Upper lobe of right lung (tissue), 1 donor: ENCODE data around the gene POLR2H. TPM values are rescaled to one million over a fixed set of nuclear protein-coding genes. Genes with fewer than 3 reads are reported as not detected.

Experiments used
- ATAC-seq: fragments of 200-7000 bp; cut with Tn5 transposase; one replicate; pipeline ENCODE4 v1.9.1; 2020; ENCODE audit warnings: mild to moderate bottlenecking, moderate library complexity
- DNase-seq: peaks from one replicate; pipeline ENCODE4 v3.0.0-alpha.2; 2020
- H3K27ac ChIP-seq: fragments of 200-600 bp; one replicate; pipeline ENCODE4 v1.8.0; 2022
- H3K27me3 ChIP-seq: fragments of 200-600 bp; one replicate; pipeline ENCODE4 v1.8.0; 2022; ENCODE audit warnings: mild to moderate bottlenecking
- H3K36me3 ChIP-seq: fragments of 200-600 bp; one replicate; pipeline ENCODE4 v1.8.0; 2022
- H3K4me1 ChIP-seq: fragments of 200-600 bp; one replicate; pipeline ENCODE4 v1.8.0; 2022
- H3K4me3 ChIP-seq: fragments of 200-600 bp; one replicate; pipeline ENCODE4 v1.8.0; 2022; ENCODE audit warnings: mild to moderate bottlenecking
- H3K9me3 ChIP-seq: fragments of 200-600 bp; one replicate; pipeline ENCODE4 v1.8.0; 2022
- intact Hi-C: fragments of 100-400 bp; cut with DNase I; formaldehyde crosslinking; loops from one replicate; pipeline ENCODE4 v1.11.0; 2022
- total RNA-seq: library from RNA; stranded (reverse); fragmentation: NEBNext Ultra II Directional; extraction: Animal tissue kit (Norgen Biotek cat#: 25700); gene quantifications from one replicate; pipeline ENCODE4 v1.2.1, GENCODE V29; 2021
- TF ChIP-seq, protein P1 (sequence below): fragments of 200-600 bp; IDR thresholded peaks from one replicate; pipeline ENCODE4 v1.8.0; 2022; ENCODE audit warnings: antibody characterized with exemption
- donor health status: DM: no; HTN: yes; CAD: no; lungs with severe emphysema.

POLR2H gene
- total RNA-seq, 1 donor from 2014 or later = 63.2 TPM

DNA sequence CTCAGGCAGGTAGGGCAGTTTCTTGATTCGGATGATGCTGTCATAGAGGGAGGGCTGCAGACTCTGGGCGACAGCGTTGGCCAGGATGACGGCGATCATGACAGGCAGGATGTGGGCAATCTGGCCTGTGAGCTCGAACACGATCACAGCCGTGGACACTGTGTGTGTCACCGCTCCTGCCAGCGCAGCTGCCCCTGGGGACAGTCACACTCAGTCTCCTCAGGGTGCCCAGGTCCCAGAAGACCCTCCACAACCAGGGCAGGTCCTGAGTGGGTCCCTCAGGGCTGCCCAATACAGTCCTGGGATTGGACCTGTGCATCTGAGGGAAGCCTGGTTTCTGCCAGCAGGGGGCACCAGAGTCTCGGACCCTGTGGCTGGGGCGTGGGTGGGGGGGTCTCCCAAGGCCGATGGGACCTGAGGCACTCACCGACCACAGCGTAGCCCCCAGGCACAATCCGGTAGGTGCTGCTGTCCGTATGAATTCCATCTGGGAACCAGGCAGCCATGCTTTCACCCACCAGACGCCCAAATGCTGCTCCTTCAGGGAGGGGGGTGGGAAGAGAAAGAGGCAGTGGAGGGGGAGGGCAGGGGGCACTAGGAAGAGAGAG is 7.3 kb upstream of the POLR2H start:
- intact Hi-C loops = no loop called here
- DNase-seq = peak; percentile 79
- H3K9me3 ChIP-seq = no peaks in the 10 kb centered on the region
- H3K4me1 ChIP-seq = no peaks in the 10 kb centered on the region
- H3K36me3 ChIP-seq = no peaks in the 10 kb centered on the region
- TF ChIP-seq, protein P1, sequence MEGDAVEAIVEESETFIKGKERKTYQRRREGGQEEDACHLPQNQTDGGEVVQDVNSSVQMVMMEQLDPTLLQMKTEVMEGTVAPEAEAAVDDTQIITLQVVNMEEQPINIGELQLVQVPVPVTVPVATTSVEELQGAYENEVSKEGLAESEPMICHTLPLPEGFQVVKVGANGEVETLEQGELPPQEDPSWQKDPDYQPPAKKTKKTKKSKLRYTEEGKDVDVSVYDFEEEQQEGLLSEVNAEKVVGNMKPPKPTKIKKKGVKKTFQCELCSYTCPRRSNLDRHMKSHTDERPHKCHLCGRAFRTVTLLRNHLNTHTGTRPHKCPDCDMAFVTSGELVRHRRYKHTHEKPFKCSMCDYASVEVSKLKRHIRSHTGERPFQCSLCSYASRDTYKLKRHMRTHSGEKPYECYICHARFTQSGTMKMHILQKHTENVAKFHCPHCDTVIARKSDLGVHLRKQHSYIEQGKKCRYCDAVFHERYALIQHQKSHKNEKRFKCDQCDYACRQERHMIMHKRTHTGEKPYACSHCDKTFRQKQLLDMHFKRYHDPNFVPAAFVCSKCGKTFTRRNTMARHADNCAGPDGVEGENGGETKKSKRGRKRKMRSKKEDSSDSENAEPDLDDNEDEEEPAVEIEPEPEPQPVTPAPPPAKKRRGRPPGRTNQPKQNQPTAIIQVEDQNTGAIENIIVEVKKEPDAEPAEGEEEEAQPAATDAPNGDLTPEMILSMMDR = peak; percentile 67
- peak; percentile 70 for ATAC-seq
- no peaks in the 10 kb centered on the region for H3K27me3 ChIP-seq
- H3K27ac ChIP-seq = no peak overlapping the region
- H3K4me3 ChIP-seq = no peak overlapping the region

DNA sequence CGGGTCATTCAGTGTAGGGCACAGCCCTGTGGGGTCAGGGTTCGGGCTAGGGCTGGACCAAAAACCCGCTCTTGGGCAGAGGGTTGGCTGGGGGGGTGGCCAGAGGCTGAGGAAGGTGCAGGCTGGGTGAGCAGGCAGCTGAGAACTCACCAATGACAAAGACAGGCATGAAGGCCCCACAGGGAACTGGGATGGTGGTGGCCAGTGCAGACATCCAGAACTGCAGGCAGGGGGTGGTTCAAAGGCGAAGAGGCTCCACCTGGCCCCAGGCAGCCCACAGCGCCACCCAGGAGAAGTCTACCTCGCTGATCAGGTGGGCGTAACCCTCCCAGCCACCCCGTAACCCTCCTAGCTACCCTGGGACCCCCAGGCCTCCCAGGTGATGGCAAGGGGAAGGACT is 6.8 kb upstream of the POLR2H start:
- Histone ChIP-seq H3K4me1 (no peaks in the 10 kb centered on the region), H3K4me3 (no peak overlapping the region), H3K27ac (no peak overlapping the region), H3K9me3 (no peaks in the 10 kb centered on the region), H3K27me3 (no peaks in the 10 kb centered on the region), H3K36me3 (no peaks in the 10 kb centered on the region)
- TF ChIP-seq, protein P1 = no peak
- intact Hi-C loops = no loop called here
- no peak for ATAC-seq
- no peak for DNase-seq

DNA sequence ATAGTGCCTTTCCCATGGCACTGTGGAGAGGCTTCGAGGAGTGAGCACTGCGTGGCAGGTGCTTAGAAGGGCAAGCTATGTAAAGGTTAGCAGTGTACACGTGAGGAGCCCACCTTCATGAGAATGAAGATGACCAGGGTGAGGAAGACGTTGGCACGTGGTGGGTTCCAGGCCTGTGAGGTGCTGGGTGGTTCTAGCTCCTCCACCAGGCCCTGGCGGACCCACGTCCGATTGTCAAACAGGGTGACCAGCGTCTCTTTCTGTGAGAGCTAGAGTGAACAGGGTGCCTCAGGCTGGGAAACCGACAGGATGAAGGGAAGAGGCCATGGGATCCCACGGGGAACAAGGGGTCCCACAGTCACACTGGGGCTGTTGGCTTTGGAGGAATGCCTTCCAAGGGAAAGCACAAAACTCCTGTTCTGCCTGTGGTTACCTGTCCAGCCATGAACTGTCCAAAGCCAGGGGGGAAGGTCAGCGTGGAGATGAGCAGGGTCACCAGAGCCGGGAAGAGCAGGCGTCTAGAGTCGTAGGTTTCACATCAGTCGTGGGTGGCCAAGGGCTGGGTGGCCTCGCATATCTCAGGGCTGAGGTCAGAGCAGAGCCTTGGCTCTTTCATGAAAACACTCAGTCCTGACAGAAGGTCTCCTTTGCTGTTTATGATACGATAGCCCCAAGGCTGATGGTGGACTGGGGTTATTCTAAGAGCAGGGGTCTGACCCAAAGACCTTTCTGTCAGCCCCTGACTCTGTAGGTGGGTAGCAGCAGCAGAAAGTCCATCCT is 6.1 kb upstream of the POLR2H start:
- no peak overlapping the region for H3K27ac ChIP-seq
- H3K36me3 ChIP-seq = no peaks in the 10 kb centered on the region
- DNase-seq = no peak
- no peak for ATAC-seq
- peaks cover 2% of the 10 kb centered on the region for H3K4me1 ChIP-seq
- TF ChIP-seq, protein P1 = no peak
- intact Hi-C loops = no loop called here
- no peaks in the 10 kb centered on the region for H3K9me3 ChIP-seq
- H3K27me3 ChIP-seq = no peaks in the 10 kb centered on the region
- no peak overlapping the region for H3K4me3 ChIP-seq

DNA sequence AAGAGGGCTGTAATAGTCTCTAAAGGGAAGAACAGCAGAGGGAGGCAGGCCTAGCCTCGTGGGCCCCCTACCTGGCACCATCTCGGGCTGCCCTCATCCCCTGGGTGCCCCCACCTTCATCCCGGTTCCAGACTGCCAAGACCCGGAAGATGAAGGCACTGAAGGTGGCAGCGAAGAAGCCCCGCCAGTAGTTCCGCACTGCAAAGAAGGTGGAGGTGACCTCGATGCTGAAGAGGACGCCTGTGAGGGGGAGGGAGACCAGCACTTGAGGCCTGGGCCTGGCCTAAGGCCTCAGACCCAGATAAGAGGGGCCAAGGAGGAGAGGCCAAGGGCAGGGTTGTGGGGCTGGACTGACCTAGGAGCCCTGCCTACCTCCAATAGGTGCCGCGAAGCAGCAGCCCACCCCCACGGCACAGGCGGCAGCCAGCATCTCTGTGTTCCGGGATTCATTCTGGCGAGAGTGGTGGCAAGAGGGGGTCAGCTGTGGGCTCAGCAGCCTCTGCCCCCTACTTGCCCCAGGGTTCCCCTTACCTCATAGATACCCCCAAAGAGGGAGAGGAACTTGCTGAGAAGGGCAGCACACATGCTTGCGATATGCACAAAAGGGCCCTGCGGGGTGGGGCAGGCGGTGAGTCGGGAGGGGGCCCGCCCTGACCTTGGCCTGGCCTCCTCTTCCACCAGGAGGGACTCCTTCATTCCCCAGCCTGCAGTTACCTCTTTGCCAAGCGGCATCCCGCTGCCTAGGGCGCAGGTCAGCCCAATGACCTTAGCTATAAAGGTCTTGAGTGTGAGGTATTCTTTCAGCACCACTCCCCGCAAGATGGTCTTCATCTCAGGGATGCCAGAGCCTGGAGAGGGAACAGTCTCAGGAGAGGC is 4.0 kb upstream of the POLR2H start:
- intact Hi-C loops = no loop called here
- no peaks in the 10 kb centered on the region for H3K27me3 ChIP-seq
- no peak overlapping the region for H3K27ac ChIP-seq
- no peaks in the 10 kb centered on the region for H3K9me3 ChIP-seq
- H3K4me3 ChIP-seq = no peak overlapping the region
- peaks cover 9% of the 10 kb centered on the region for H3K4me1 ChIP-seq
- no peaks in the 10 kb centered on the region for H3K36me3 ChIP-seq
- ATAC-seq (no peak), DNase-seq (no peak)
- TF ChIP-seq, protein P1 = no peak

DNA sequence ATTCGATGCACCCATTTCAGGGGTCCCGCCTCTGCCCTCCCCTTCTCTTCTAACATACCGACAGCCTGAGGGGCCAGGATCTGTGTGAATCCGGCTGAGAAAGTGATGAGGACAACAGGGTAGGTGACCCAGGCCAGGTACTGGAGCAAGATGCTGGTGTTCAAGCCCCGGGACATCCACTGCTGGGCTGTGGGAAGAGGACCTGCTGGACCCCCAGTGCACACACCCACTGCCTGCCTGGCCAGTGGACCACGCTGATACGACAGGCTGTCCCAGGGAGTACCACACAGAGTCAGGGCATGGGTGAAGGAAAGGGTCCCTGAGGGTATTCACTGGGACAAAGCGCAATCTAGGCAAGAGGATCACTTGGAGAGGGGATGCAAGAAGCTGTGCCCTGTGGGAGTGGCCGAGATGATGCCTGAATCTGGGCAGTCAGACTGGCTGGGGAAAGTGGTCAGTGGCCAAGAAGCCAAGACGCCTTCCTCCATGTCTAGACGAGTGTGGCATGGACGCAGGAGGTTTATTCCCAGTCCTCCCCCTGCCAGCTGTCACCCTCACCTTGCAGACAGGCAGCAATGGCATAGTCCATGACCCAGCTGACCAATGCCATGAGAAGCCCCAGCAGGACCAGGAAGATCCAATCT is 3.3 kb upstream of the POLR2H start:
- Histone ChIP-seq H3K36me3 (no peaks in the 10 kb centered on the region), H3K4me3 (no peak overlapping the region), H3K27me3 (no peaks in the 10 kb centered on the region), H3K4me1 (peaks cover 9% of the 10 kb centered on the region), H3K27ac (no peak overlapping the region), H3K9me3 (no peaks in the 10 kb centered on the region)
- intact Hi-C loops = no loop called here
- TF ChIP-seq, protein P1 = no peak
- ATAC-seq (no peak), DNase-seq (no peak)
